ENCODE measurements around the gene LPP. TPM values are rescaled to one million over a fixed set of nuclear protein-coding genes. Genes with fewer than 3 reads are reported as not detected.

The LPP gene
- total RNA-seq, 5 donors from 2014 or later (not counting 1 experiment from before 2014, with no cell fraction given), result 23.8 to 82.6 (median 39.3) TPM

DNA sequence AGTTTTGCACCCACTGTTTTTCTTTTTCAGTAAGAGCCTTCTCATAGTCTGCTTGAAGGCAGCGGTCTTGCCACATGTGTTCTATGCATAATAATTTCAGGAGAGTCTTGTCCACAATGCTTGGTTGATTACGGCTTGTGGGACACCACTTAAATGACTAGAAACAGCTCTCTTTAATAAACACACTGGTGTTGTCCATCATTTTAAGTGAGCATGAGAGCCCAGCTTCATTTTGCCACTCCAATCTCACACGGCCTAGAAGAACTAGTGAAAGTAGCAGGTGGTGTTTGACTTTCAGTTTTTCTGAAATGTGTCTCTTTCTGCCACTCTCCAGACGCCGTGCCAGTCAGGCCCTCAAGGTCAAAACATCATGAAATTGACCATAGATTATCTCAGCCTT lies 292.1 kb downstream of the LPP start:
- H3K9me3 Mint-ChIP-seq, result peaks cover 0 to 4% (median 0%) of the 10 kb centered on the region in 3 donors
- no peak overlapping the region for H3K27ac ChIP-seq (ENCODE audit: low read length)
- CTCF ChIA-PET, result no interaction called here
- no peaks in the 10 kb centered on the region for H3K27me3 ChIP-seq (replicated peaks in 1 of 2; ENCODE audit: control insufficient read depth in 2 of 2, extremely low read depth in 1 of 2, insufficient read depth in 2 of 2, low read length in 1 of 2)
- H3K27me3 Mint-ChIP-seq, result no peaks in the 10 kb centered on the region
- WGBS (ENCODE audit: insufficient coverage), result no CpG with 5 or more reads among the region's 5 CpGs
- no peaks in the 10 kb centered on the region for H3K9me3 ChIP-seq
- ATAC-seq (replicated peaks in 1 of 4) (no peak), DNase-seq (no peak)
- H3K4me3 Mint-ChIP-seq, result peak overlapping the region in 1 of 3 donors; percentile 13
- no peaks in the 10 kb centered on the region for H3K36me3 ChIP-seq (ENCODE audit: control insufficient read depth in 2 of 2, extremely low read depth in 1 of 2, insufficient read depth in 1 of 2, low read length in 1 of 2)
- peak overlapping the region in 1 of 2 donors; percentile 36 for H3K27ac Mint-ChIP-seq
- H3K4me3 ChIP-seq (ENCODE audit: control insufficient read depth in 1 of 2, extremely low read depth in 1 of 2, low read length in 1 of 2), result no peak overlapping the region
- peaks cover 34% of the 10 kb centered on the region for H3K36me3 Mint-ChIP-seq
- peaks cover 6 to 48% (median 12%) of the 10 kb centered on the region in 3 donors for H3K4me1 Mint-ChIP-seq
- peaks cover 0 to 3% of the 10 kb centered on the region in 2 experiments for H3K4me1 ChIP-seq (ENCODE audit: control insufficient read depth in 1 of 2, extremely low read depth in 1 of 2, insufficient read depth in 2 of 2, low read length in 2 of 2)
- POLR2A ChIA-PET, result no interaction called here

DNA sequence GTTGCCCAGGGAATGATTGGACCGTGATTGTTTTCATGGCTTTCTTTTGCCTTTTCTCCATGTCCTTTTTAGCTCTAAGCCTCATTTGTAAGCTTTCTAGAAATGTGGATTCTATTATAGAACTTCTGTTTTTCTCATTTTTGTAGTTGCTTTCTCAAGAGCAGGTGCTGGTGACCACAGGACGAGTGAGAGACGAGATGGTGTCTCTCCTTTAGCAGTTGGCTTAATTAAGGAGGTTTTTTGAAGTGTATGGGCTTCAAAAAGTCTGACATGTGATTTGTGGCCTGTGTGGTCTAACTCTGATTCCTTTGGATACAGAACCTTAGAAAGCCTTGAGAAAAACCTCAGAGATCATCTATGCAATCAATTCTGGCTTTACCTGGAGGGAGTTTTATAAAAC lies 292.8 kb downstream of the LPP start:
- H3K4me1 ChIP-seq (ENCODE audit: control insufficient read depth in 1 of 2, extremely low read depth in 1 of 2, insufficient read depth in 2 of 2, low read length in 2 of 2), result peaks cover 0 to 3% of the 10 kb centered on the region in 2 experiments
- Mint-ChIP-seq H3K4me3 (no peak overlapping the region), H3K4me1 (peaks cover 6 to 45% (median 12%) of the 10 kb centered on the region in 3 donors), H3K36me3 (peaks cover 34% of the 10 kb centered on the region), H3K9me3 (peaks cover 0 to 4% (median 0%) of the 10 kb centered on the region in 3 donors), H3K27me3 (no peaks in the 10 kb centered on the region), H3K27ac (no peak overlapping the region)
- H3K36me3 ChIP-seq (ENCODE audit: control insufficient read depth in 2 of 2, extremely low read depth in 1 of 2, insufficient read depth in 1 of 2, low read length in 1 of 2), result no peaks in the 10 kb centered on the region
- ChIA-PET CTCF (no interaction called here), POLR2A (no interaction called here)
- WGBS (ENCODE audit: insufficient coverage), result 7% methylated on average over 2 of the region's 3 CpGs
- no peak for ATAC-seq (replicated peaks in 1 of 4)
- no peak overlapping the region for H3K4me3 ChIP-seq (ENCODE audit: control insufficient read depth in 1 of 2, extremely low read depth in 1 of 2, low read length in 1 of 2)
- no peaks in the 10 kb centered on the region for H3K27me3 ChIP-seq (replicated peaks in 1 of 2; ENCODE audit: control insufficient read depth in 2 of 2, extremely low read depth in 1 of 2, insufficient read depth in 2 of 2, low read length in 1 of 2)
- no peak overlapping the region for H3K27ac ChIP-seq (ENCODE audit: low read length)
- no peaks in the 10 kb centered on the region for H3K9me3 ChIP-seq
- DNase-seq, result no peak

GRCh38 chr3:188448813-188449212 lies 294.9 kb downstream of the LPP start:
- DNase-seq, result no peak
- ChIA-PET CTCF (no interaction called here), POLR2A (no interaction called here)
- Histone ChIP-seq H3K36me3 (ENCODE audit: control insufficient read depth in 2 of 2, extremely low read depth in 1 of 2, insufficient read depth in 1 of 2, low read length in 1 of 2) (no peaks in the 10 kb centered on the region), H3K27ac (ENCODE audit: low read length) (no peak overlapping the region), H3K4me1 (ENCODE audit: control insufficient read depth in 1 of 2, extremely low read depth in 1 of 2, insufficient read depth in 2 of 2, low read length in 2 of 2) (no peaks in the 10 kb centered on the region), H3K4me3 (ENCODE audit: control insufficient read depth in 1 of 2, extremely low read depth in 1 of 2, low read length in 1 of 2) (no peak overlapping the region), H3K9me3 (no peaks in the 10 kb centered on the region), H3K27me3 (replicated peaks in 1 of 2; ENCODE audit: control insufficient read depth in 2 of 2, extremely low read depth in 1 of 2, insufficient read depth in 2 of 2, low read length in 1 of 2) (no peaks in the 10 kb centered on the region)
- H3K4me3 Mint-ChIP-seq, result no peak overlapping the region
- H3K27ac Mint-ChIP-seq, result no peak overlapping the region
- 60% methylated on average over 1 of the region's 4 CpGs for WGBS (ENCODE audit: insufficient coverage)
- no peaks in the 10 kb centered on the region for H3K27me3 Mint-ChIP-seq
- H3K4me1 Mint-ChIP-seq, result peaks cover 6 to 38% (median 11%) of the 10 kb centered on the region in 3 donors
- no peak for ATAC-seq (replicated peaks in 1 of 4)
- H3K36me3 Mint-ChIP-seq, result peaks cover 31% of the 10 kb centered on the region
- H3K9me3 Mint-ChIP-seq, result peaks cover 0 to 4% (median 0%) of the 10 kb centered on the region in 3 donors

- H3K27ac Mint-ChIP-seq, result no peak overlapping the region
- CTCF ChIA-PET, result no interaction called here
- peaks cover 0 to 4% (median 0%) of the 10 kb centered on the region in 3 donors for H3K9me3 Mint-ChIP-seq
These were observed 295.5 kb downstream of the LPP start for GRCh38 chr3:188449421-188449820.

DNA sequence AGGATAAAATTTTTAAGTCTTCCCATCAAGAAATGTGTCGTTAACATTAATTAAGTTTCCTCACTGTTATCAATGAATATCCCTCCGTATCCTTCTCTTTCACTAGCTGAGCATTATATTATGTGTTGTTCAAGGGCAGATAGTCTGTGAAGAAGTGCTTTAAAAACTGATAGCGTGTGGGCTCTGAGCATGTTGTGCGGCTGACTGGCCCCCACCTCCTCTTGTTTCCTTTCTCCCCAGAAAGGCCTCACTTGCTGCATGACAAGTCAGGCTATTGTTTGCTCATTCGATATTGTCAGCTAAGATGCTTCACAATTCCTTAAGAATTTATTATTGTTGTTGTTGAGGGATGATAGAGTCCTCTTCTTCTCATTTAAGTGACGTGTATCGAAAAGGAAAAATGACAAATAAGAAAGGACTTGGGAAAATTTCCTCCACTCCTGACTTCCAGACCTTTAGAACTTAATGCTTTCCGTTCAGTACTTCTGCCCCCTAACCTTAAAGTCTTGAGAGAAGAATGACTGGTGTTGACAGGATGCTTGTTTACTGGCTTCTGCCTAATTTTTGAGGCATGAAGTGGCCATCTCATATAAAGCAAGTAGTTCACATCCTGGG lies 298.3 kb downstream of the LPP start:
- H3K36me3 ChIP-seq (ENCODE audit: control insufficient read depth in 2 of 2, extremely low read depth in 1 of 2, insufficient read depth in 1 of 2, low read length in 1 of 2), result no peaks in the 10 kb centered on the region
- DNase-seq (no peak), ATAC-seq (replicated peaks in 1 of 4) (no peak)
- no peaks in the 10 kb centered on the region for H3K27me3 ChIP-seq (replicated peaks in 1 of 2; ENCODE audit: control insufficient read depth in 2 of 2, extremely low read depth in 1 of 2, insufficient read depth in 2 of 2, low read length in 1 of 2)
- H3K27ac ChIP-seq (ENCODE audit: low read length), result no peak overlapping the region
- no peak overlapping the region for H3K4me3 ChIP-seq (ENCODE audit: control insufficient read depth in 1 of 2, extremely low read depth in 1 of 2, low read length in 1 of 2)
- Mint-ChIP-seq H3K4me3 (no peak overlapping the region), H3K27me3 (no peaks in the 10 kb centered on the region), H3K4me1 (peaks cover 0 to 14% (median 0%) of the 10 kb centered on the region in 3 donors), H3K9me3 (no peaks in the 10 kb centered on the region), H3K36me3 (peaks cover 30% of the 10 kb centered on the region), H3K27ac (no peak overlapping the region)
- no peaks in the 10 kb centered on the region for H3K4me1 ChIP-seq (ENCODE audit: control insufficient read depth in 1 of 2, extremely low read depth in 1 of 2, insufficient read depth in 2 of 2, low read length in 2 of 2)
- no peaks in the 10 kb centered on the region for H3K9me3 ChIP-seq
- no CpG with 5 or more reads among the region's 8 CpGs for WGBS (ENCODE audit: insufficient coverage)
- POLR2A ChIA-PET, result no interaction called here
- CTCF ChIA-PET, result no interaction called here

More at GRCh38 chr3:188449421-188449820, 295.5 kb downstream of the LPP start:
- Mint-ChIP-seq H3K4me3 (no peak overlapping the region), H3K27me3 (no peaks in the 10 kb centered on the region), H3K4me1 (peaks cover 6 to 36% (median 11%) of the 10 kb centered on the region in 3 donors), H3K36me3 (peaks cover 32% of the 10 kb centered on the region)
- no peak for ATAC-seq (replicated peaks in 1 of 4)
- 100% methylated on average over 1 of the region's 2 CpGs for WGBS (ENCODE audit: insufficient coverage)
- no peak for DNase-seq
- POLR2A ChIA-PET, result no interaction called here
- Histone ChIP-seq H3K27me3 (replicated peaks in 1 of 2; ENCODE audit: control insufficient read depth in 2 of 2, extremely low read depth in 1 of 2, insufficient read depth in 2 of 2, low read length in 1 of 2) (no peaks in the 10 kb centered on the region), H3K36me3 (ENCODE audit: control insufficient read depth in 2 of 2, extremely low read depth in 1 of 2, insufficient read depth in 1 of 2, low read length in 1 of 2) (no peaks in the 10 kb centered on the region), H3K4me3 (ENCODE audit: control insufficient read depth in 1 of 2, extremely low read depth in 1 of 2, low read length in 1 of 2) (no peak overlapping the region), H3K9me3 (no peaks in the 10 kb centered on the region), H3K4me1 (ENCODE audit: control insufficient read depth in 1 of 2, extremely low read depth in 1 of 2, insufficient read depth in 2 of 2, low read length in 2 of 2) (no peaks in the 10 kb centered on the region), H3K27ac (ENCODE audit: low read length) (no peak overlapping the region)

GRCh38 chr3:188453431-188454384 lies 299.8 kb downstream of the LPP start:
- Mint-ChIP-seq H3K27ac (no peak overlapping the region), H3K36me3 (peaks cover 24% of the 10 kb centered on the region), H3K4me3 (no peak overlapping the region), H3K4me1 (peaks cover 0 to 12% (median 0%) of the 10 kb centered on the region in 3 donors), H3K27me3 (no peaks in the 10 kb centered on the region), H3K9me3 (no peaks in the 10 kb centered on the region)
- POLR2A ChIA-PET, result no interaction called here
- Histone ChIP-seq H3K9me3 (no peaks in the 10 kb centered on the region), H3K27ac (ENCODE audit: low read length) (no peak overlapping the region), H3K27me3 (replicated peaks in 1 of 2; ENCODE audit: control insufficient read depth in 2 of 2, extremely low read depth in 1 of 2, insufficient read depth in 2 of 2, low read length in 1 of 2) (no peaks in the 10 kb centered on the region), H3K4me3 (ENCODE audit: control insufficient read depth in 1 of 2, extremely low read depth in 1 of 2, low read length in 1 of 2) (no peak overlapping the region), H3K4me1 (ENCODE audit: control insufficient read depth in 1 of 2, extremely low read depth in 1 of 2, insufficient read depth in 2 of 2, low read length in 2 of 2) (no peaks in the 10 kb centered on the region), H3K36me3 (ENCODE audit: control insufficient read depth in 2 of 2, extremely low read depth in 1 of 2, insufficient read depth in 1 of 2, low read length in 1 of 2) (no peaks in the 10 kb centered on the region)
- no peak for ATAC-seq (replicated peaks in 1 of 4)
- CTCF ChIA-PET, result interaction anchor here in 1 of 2 donors (0.7 kb wide), 1 partner anchor 10 kb away, joined by 3 read pairs; no protein-coding TSS in a partner anchor
- DNase-seq, result no peak
- 100% methylated on average over 4 of the region's 6 CpGs for WGBS (ENCODE audit: insufficient coverage)

Measured in T-cell (primary cell).